OCI-LY1 (cell line): Measurements from ENCODE around the gene MTCL3.

ENCODE experiments used
- H2AFZ ChIP-seq: fragments of 200-600 bp; sonication (generic), shearing (Covaris generic); 2 replicates; pipeline ENCODE4 v1.6.0; 2014; ENCODE audit warnings: antibody characterized with exemption, mild to moderate bottlenecking, low read length
- H3F3A ChIP-seq: fragments of 200-600 bp; sonication (generic), shearing (Covaris generic); 2 replicates; pipeline ENCODE4 v1.6.0; 2014; ENCODE audit warnings: mild to moderate bottlenecking, antibody characterized with exemption, low read length, moderate library complexity; ENCODE audit not compliant: insufficient read depth
- H3K27ac ChIP-seq: fragments of 200-600 bp; sonication (generic); 2 replicates; pipeline ENCODE4 v1.5.1; 2014; ENCODE audit warnings: low read length, mixed run types, mild to moderate bottlenecking, low read depth; ENCODE audit not compliant: poor library complexity, severe bottlenecking
- H3K27me3 ChIP-seq: fragments of 200-600 bp; sonication (generic); 2 replicates; pipeline ENCODE4 v1.6.0; 2014; ENCODE audit warnings: antibody characterized with exemption, mild to moderate bottlenecking, low read length, moderate library complexity; ENCODE audit not compliant: insufficient read depth
- H3K36me3 ChIP-seq: fragments of 200-600 bp; sonication (generic); 2 replicates; pipeline ENCODE4 v1.6.1; 2014; ENCODE audit warnings: mild to moderate bottlenecking, antibody characterized with exemption, low read length, moderate library complexity, mixed read lengths; ENCODE audit not compliant: insufficient read depth
- H3K4me1 ChIP-seq: fragments of 200-600 bp; sonication (generic); 2 replicates; pipeline ENCODE4 v1.5.1; 2014; ENCODE audit warnings: mild to moderate bottlenecking, low read length, moderate library complexity; ENCODE audit not compliant: insufficient read depth, severe bottlenecking
- H3K4me2 ChIP-seq: fragments of 200-600 bp; sonication (generic), shearing (Covaris generic); 2 replicates; pipeline ENCODE4 v1.6.1; 2014; ENCODE audit warnings: low read length
- H3K4me3 ChIP-seq: fragments of 200-600 bp; sonication (generic); 2 replicates; pipeline ENCODE4 v1.5.1; 2014; ENCODE audit warnings: low read length, low read depth, mild to moderate bottlenecking, mixed read lengths; ENCODE audit not compliant: poor library complexity, severe bottlenecking
- H3K79me2 ChIP-seq: fragments of 200-600 bp; shearing (Covaris generic); 2 replicates; pipeline ENCODE4 v1.6.1; 2016; ENCODE audit warnings: mixed run types, low read length, mixed read lengths; ENCODE audit not compliant: insufficient read depth
- H3K9ac ChIP-seq: fragments of 200-600 bp; sonication (generic), shearing (Covaris generic); 2 replicates; pipeline ENCODE4 v1.6.1; 2014; ENCODE audit warnings: mild to moderate bottlenecking, low read length, mixed read lengths
- H3K9me2 ChIP-seq: fragments of 200-600 bp; sonication (generic), shearing (Covaris generic); 2 replicates; pipeline ENCODE4 v1.6.1; 2014; ENCODE audit warnings: low read depth, mild to moderate bottlenecking, low read length, mixed read lengths
- H3K9me3 ChIP-seq: fragments of 200-600 bp; shearing (Covaris generic); 2 replicates; pipeline ENCODE4 v1.6.1; 2014; ENCODE audit warnings: low read length, mixed read lengths
- H4K20me1 ChIP-seq: fragments of 200-600 bp; sonication (generic), shearing (Covaris generic); 2 replicates; pipeline ENCODE4 v1.6.0; 2016; ENCODE audit warnings: mild to moderate bottlenecking, low read length; ENCODE audit not compliant: insufficient read depth
- CTCF ChIP-seq: fragments of 200-600 bp; sonication (generic), shearing (Covaris generic); IDR thresholded peaks from 2 replicates; pipeline ENCODE4 v1.5.1; 2017; ENCODE audit warnings: mild to moderate bottlenecking, antibody characterized with exemption, low read length, moderate library complexity, mixed read lengths
- EZH2 ChIP-seq: fragments of 200-600 bp; sonication (generic), shearing (Covaris generic); IDR thresholded peaks from 2 replicates; pipeline ENCODE4 v1.8.0; 2017; ENCODE audit warnings: borderline replicate concordance, mixed run types, mild to moderate bottlenecking, antibody characterized with exemption, low read length, moderate library complexity, mixed read lengths

MTCL3 gene

GRCh38 chr6:127517693-127518092, 1.4 kb downstream of the MTCL3 start:
- TF ChIP-seq EZH2 = no peak
- no peak for TF ChIP-seq CTCF
- no peak overlapping the region for H3K4me3 ChIP-seq
- H2AFZ ChIP-seq = no peak overlapping the region
- H3K9me3 ChIP-seq = no peaks in the 10 kb centered on the region
- H3K4me2 ChIP-seq = no peak overlapping the region
- H3K27ac ChIP-seq = no peak overlapping the region
- no peaks in the 10 kb centered on the region for H4K20me1 ChIP-seq
- H3K4me1 ChIP-seq = peaks cover 8% of the 10 kb centered on the region
- no peaks in the 10 kb centered on the region for H3K27me3 ChIP-seq
- no peaks in the 10 kb centered on the region for H3K79me2 ChIP-seq
- no peaks in the 10 kb centered on the region for H3K9me2 ChIP-seq
- H3K9ac ChIP-seq = no peak overlapping the region
- no peaks in the 10 kb centered on the region for H3K36me3 ChIP-seq
- no peaks in the 10 kb centered on the region for H3F3A ChIP-seq

GRCh38 chr6:127516662-127517273, 2.4 kb downstream of the MTCL3 start:
- H3K4me2 ChIP-seq = peak overlapping the region; percentile 94
- H3K27ac ChIP-seq = no peak overlapping the region
- H4K20me1 ChIP-seq = no peaks in the 10 kb centered on the region
- no peaks in the 10 kb centered on the region for H3K9me2 ChIP-seq
- H3K36me3 ChIP-seq = no peaks in the 10 kb centered on the region
- no peaks in the 10 kb centered on the region for H3K9me3 ChIP-seq
- H3K9ac ChIP-seq = no peak overlapping the region; the same call in 1 of the 2 replicates
- TF ChIP-seq EZH2 (no peak), CTCF (peak; percentile 72)
- no peak overlapping the region for H2AFZ ChIP-seq
- H3K27me3 ChIP-seq = no peaks in the 10 kb centered on the region
- peak overlapping the region; percentile 62 for H3K4me3 ChIP-seq
- peaks cover 8% of the 10 kb centered on the region for H3K4me1 ChIP-seq
- H3F3A ChIP-seq = no peaks in the 10 kb centered on the region
- no peaks in the 10 kb centered on the region for H3K79me2 ChIP-seq

GRCh38 chr6:127515794-127516661, 3.1 kb downstream of the MTCL3 start:
- no peaks in the 10 kb centered on the region for H3K9me2 ChIP-seq
- H3K4me3 ChIP-seq = peak overlapping the region; percentile 62
- no peaks in the 10 kb centered on the region for H3K36me3 ChIP-seq
- H3K9ac ChIP-seq = no peak overlapping the region; the same call in 1 of the 2 replicates
- H2AFZ ChIP-seq = no peak overlapping the region
- no peaks in the 10 kb centered on the region for H4K20me1 ChIP-seq
- no peak for TF ChIP-seq EZH2
- 0 out of 2 replicates have a peak, but pooled peaks have one; percentile 3 for TF ChIP-seq CTCF
- H3K27me3 ChIP-seq = no peaks in the 10 kb centered on the region
- H3K27ac ChIP-seq = no peak overlapping the region
- no peaks in the 10 kb centered on the region for H3K9me3 ChIP-seq
- H3K4me2 ChIP-seq = peak overlapping the region; percentile 94
- no peaks in the 10 kb centered on the region for H3K79me2 ChIP-seq
- peaks cover 8% of the 10 kb centered on the region for H3K4me1 ChIP-seq
- H3F3A ChIP-seq = no peaks in the 10 kb centered on the region
